NCI-H345 treated with DMSO at 0.1 percent for 48 hours (cell line): Measurements from ENCODE around the gene EIF4G2.

ENCODE experiments used
- DNase-seq: peaks from one replicate; lab custom pipeline; 2025; ENCODE audit not compliant: unreplicated experiment; lab: John Stamatoyannopoulos, UW

Gene EIF4G2

GRCh38 chr11:10809373-10810160, 841 bp upstream of the EIF4G2 start:
- peak; percentile 31 for DNase-seq

- DNase-seq = no peak
These were observed 532 bp downstream of the EIF4G2 start for GRCh38 chr11:10808235-10808552.

- DNase-seq = peak; percentile 11
These were observed 1.1 kb downstream of the EIF4G2 start for GRCh38 chr11:10807493-10808234.

DNA sequence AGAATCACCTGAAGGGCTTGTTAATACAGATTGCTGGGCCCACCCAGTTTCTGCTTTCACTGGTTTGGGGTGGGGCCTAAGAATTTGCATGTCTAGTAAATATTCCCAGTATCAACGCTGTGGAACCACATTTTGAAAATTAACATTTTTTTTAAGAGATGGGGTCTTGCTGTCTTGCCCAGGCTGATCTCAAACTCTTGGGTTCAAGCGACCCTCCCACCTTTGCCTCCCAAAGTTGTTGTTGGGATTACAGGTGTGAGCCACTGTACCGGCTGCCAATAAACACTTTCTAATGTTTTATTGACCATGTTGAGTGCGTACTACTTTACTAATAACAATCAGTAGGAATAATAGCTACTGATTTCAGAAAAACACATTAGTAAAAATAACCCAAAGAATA, 2.5 kb downstream of the EIF4G2 start:
- no peak for DNase-seq

DNA sequence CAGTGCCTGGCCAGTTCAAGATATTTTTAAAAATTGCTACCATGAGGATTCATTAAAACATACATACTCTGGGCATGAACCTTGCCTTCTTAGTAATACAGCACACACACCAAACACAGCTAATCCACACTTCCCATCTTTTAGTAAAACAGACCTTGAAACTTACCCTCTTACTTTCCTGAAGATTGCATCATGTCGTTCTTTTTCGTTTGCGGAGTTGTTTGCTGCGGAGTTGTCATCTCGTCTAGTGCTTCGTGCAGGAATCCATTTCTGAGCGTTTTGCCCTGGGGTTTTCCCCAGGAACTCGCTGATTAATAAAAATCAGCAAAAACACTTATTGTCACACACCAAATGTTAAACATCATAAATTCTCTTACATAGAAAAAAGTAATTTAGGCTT, 3.0 kb downstream of the EIF4G2 start:
- DNase-seq = no peak

DNA sequence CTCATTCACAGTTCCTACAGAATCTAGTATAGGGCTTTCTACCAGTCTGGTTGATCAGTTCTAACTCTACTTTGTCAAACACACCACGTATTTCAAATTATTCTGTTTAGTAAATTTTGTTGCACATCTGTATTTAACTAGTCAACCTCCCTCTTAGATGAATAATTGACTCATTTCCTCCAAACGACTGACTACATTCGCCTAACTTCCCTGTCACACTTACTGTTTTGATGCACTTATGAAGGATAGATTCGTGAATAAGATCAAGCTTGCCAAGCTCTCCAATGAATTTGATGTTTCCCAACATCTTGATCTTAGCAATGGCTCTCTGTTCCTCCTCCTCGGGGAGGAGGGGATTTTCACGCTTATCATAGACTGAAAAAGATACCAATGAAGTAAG, 5.0 kb downstream of the EIF4G2 start:
- DNase-seq = no peak

DNA sequence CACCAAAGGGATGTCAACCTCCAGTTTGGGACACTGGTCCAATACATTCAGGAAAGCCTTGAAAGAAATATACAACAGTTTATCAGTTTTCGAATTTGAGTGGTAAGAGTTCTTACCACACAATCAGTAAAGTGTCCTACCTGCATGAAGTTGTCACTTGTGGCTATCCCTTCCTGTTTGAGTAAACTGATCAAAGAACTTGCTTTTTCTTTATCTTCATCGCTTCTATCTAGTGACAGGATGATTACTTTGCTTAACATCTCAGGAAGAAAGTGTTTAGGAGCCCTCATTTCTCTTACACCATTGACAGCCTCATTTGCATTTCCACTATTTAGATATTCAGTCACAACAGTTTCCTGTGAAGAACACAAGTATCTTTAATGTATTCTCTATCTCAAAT, 8.4 kb downstream of the EIF4G2 start:
- DNase-seq = no peak

GRCh38 chr11:10798330-10798928, 10.3 kb downstream of the EIF4G2 start:
- no peak for DNase-seq

DNA sequence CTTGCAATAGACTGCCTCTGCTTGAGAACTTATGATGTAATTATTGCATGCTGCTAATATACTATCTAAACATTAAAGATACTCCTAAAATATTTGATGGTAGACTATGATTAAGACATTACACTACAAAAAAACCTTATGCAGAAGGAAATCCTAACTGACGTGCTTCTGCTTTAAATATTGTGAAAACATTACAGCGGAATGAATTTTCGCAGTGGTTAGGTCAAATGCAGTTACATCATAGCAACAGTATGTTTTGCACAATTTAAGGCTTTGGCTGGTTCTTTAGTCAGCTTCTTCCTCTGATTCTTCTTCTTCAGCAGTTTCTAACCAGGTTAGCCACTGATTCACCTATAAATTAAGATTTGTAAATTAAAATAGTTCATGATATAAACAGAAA, 11.2 kb downstream of the EIF4G2 start:
- DNase-seq = no peak

- DNase-seq = no peak
These were observed 11.7 kb downstream of the EIF4G2 start for GRCh38 chr11:10797001-10797400.

GRCh38 chr11:10796191-10796590, 12.5 kb downstream of the EIF4G2 start:
- DNase-seq = no peak

GRCh38 chr11:10793470-10794255, 15.1 kb downstream of the EIF4G2 start:
- no peak for DNase-seq

- peak; percentile 46 for DNase-seq
These were observed 16.2 kb downstream of the EIF4G2 start for GRCh38 chr11:10792385-10793068.

- DNase-seq = no peak
These were observed 22.3 kb downstream of the EIF4G2 start for GRCh38 chr11:10786451-10786850.

GRCh38 chr11:10785146-10785474, 23.6 kb downstream of the EIF4G2 start:
- DNase-seq = no peak

DNA sequence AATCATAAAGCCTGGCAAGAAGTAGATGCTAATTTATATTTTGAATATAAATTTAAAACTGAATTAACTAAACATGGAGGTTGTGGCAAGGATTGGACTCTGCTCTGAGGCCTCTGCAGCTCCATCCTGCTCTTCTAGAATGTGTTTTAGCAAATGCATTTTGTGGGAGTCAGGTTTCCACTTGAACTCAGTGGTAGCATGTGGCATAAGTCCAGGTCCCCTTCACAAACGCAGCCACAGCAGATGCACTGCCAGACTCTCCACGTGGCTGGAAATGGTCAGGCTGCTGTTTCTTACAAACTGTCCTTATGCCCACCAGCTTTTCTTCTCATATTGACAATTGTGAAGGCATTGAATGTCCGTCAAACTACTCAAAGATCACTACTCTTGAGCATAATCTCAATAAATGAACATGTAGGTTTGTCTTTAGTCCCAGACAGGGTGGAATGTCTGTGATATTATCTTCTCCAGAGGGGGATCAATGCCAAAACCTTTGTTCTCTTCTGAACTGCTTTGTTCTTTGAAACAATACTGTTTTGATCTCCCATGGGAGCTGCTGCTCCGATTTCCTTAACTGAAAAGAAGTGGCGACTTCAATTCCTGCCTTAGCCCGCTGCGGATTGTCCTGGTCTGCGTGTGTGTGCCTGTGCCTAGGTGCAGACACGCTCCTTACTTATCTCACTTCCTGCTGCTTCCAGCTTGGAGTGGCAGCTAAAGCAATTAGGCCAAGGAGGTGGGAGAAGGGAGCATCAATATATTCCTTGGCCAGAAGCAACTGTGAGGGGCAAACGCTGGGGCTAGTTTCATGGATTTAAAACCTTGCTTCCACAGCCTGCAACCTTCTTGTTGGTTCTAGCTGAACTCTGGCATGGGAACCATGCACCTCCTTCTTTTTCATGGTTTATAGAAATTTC, 24.2 kb downstream of the EIF4G2 start:
- DNase-seq = peak; percentile 43

DNA sequence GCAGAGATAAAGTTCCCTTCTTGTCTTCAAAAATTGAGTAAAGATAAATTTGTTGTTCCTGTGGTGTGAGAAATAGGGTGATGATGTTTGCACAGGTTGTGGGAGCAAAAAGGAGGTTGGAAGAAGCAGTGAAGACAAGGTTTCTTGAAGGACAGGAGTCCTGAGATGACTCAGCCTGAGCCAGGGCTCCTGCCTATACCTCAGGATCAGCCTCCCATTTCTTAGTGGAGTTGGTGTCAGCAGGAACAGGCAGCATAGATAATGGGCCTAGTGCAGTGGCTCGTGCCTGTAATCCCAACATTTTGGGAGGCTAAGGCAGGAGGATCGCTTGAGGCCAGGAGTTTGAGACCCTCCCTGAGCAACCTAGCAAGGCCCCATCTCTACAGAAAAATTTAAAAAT, 28.7 kb downstream of the EIF4G2 start:
- no peak for DNase-seq

DNA sequence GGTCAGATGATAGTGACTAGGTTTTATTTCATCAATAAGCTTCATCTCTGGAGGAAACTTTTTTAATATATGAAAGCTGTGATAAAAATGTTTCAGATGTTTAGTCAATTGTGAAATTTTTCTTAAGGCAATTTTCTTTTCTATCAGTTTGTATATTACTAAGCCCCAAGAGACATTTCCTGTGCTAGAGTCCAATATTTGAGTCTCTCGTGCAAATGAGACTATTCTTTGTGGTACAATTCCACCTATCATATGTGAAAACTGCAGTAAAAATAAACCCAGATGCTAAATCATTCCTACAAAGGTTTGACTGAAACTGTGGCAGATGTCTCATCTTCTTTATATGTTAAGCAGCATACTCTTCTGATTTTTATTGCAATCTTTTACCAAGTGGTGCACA, 29.6 kb downstream of the EIF4G2 start:
- no peak for DNase-seq

DNA sequence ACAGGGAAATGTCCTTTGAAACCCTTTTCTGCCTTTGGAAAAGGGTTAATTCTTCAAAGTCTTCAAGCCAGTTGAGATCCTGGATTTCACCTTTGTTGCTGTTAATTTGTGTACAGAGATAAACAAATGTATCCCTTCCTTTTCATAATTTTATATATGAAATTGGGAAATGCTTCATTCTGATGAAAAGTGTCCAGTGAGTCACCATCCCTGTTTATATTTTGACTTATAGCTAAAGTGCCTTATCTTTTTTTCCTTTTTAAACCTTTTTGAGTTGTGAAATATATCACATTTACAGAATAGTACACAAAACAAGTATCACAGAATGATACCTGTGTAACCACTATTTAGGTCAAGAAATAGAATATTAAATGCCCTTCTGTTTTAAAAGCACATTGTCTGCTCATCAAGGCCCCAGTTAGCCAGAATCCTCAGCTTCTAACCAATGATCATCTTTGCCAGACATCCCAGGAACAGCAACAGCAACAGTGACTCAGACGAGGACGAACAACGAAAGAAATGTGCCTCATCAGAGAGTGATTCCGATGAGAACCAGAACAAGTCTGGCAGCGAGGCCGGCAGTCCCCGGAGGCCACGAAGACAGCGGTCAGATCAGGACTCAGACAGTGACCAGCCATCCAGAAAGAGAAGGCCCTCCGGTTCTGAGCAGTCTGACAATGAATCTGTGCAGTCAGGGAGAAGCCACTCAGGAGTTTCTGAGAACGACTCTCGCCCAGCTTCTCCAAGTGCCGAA, 30.3 kb downstream of the EIF4G2 start:
- no peak for DNase-seq
